Calu3 (cell line): ENCODE results near the gene ZNF79. TPM values are rescaled to one million over a fixed set of nuclear protein-coding genes. Genes with fewer than 3 reads are reported as not detected.

Experiments used
- BruUV-seq: library from RNA; stranded (reverse); fragments of 400-500 nt; replicated peaks from 2 replicates; lab custom pipeline; 2021; lab: Mats Ljungman, UMichigan
- CTCF ChIA-PET: fragments of 300-600 bp; sonication (Branson Sonifier 250); formaldehyde crosslinking; loops from one replicate; lab custom pipeline; 2022; ENCODE audit warnings: antibody characterized with exemption; lab: Charles Lee
- DNase-seq: peaks from one replicate; pipeline ENCODE4 v3.0.0; 2022
- H3K27ac Mint-ChIP-seq: one replicate; pipeline ENCODE4 v1.8.0; 2022; ENCODE audit warnings: mixed read lengths; ENCODE audit not compliant: unreplicated experiment
- H3K27me3 Mint-ChIP-seq: one replicate; pipeline ENCODE4 v1.8.0; 2022; ENCODE audit warnings: mixed read lengths; ENCODE audit not compliant: unreplicated experiment
- H3K36me3 Mint-ChIP-seq: one replicate; pipeline ENCODE4 v1.8.0; 2022; ENCODE audit warnings: mild to moderate bottlenecking, moderate library complexity, mixed read lengths; ENCODE audit not compliant: insufficient read depth, unreplicated experiment
- H3K4me1 Mint-ChIP-seq: one replicate; pipeline ENCODE4 v1.8.0; 2022; ENCODE audit warnings: mild to moderate bottlenecking, low read depth, mixed read lengths; ENCODE audit not compliant: unreplicated experiment
- H3K4me3 Mint-ChIP-seq: one replicate; pipeline ENCODE4 v1.8.0; 2022; ENCODE audit warnings: mild to moderate bottlenecking, low read depth, moderate library complexity, mixed read lengths; ENCODE audit not compliant: unreplicated experiment
- H3K9me3 Mint-ChIP-seq: one replicate; pipeline ENCODE4 v1.8.0; 2022; ENCODE audit warnings: low read depth, mixed read lengths; ENCODE audit not compliant: unreplicated experiment
- CTCF ChIP-seq: fragments of 200-600 bp; IDR thresholded peaks from one replicate; pipeline ENCODE4 v1.8.0; 2022; ENCODE audit warnings: antibody characterized with exemption; ENCODE audit not compliant: unreplicated experiment
- intact Hi-C: fragments of 100-400 bp; cut with micrococcal nuclease; formaldehyde crosslinking; loops from one replicate; pipeline ENCODE4 v1.10.0; 2022; ENCODE audit not compliant: unreplicated experiment
- total RNA-seq: library from RNA; stranded (reverse); gene quantifications from 2 replicates; pipeline ENCODE4 v1.2.3, GENCODE V29; 2022

The ZNF79 gene
- total RNA-seq, 1 experiment from 2014 or later, result 7.0 TPM

GRCh38 chr9:127455324-127455992 is 31.3 kb downstream of the ZNF79 start:
- H3K36me3 Mint-ChIP-seq, result peaks cover 27% of the 10 kb centered on the region
- no peak overlapping the region for H3K27ac Mint-ChIP-seq
- intact Hi-C loops, result no loop called here
- no peaks in the 10 kb centered on the region for H3K4me1 Mint-ChIP-seq
- H3K27me3 Mint-ChIP-seq, result no peaks in the 10 kb centered on the region
- CTCF ChIA-PET, result interaction anchor here (0.6 to 0.8 kb wide), 2 partner anchors 148 to 526 kb away, joined by 3 to 7 read pairs; partner anchors contain the start of gene EEIG1
- peak; percentile 26 for TF ChIP-seq CTCF
- DNase-seq, result peak; percentile 59
- no peaks in the 10 kb centered on the region for H3K9me3 Mint-ChIP-seq
- no peak overlapping the region for H3K4me3 Mint-ChIP-seq
- no TSS peak for BruUV-seq

- H3K9me3 Mint-ChIP-seq, result no peaks in the 10 kb centered on the region
- H3K36me3 Mint-ChIP-seq, result peaks cover 16% of the 10 kb centered on the region
- no peak overlapping the region for H3K4me3 Mint-ChIP-seq
- CTCF ChIA-PET, result no interaction called here
- TF ChIP-seq CTCF, result no peak
- no TSS peak for BruUV-seq
- DNase-seq, result no peak
- H3K27me3 Mint-ChIP-seq, result no peaks in the 10 kb centered on the region
- H3K27ac Mint-ChIP-seq, result no peak overlapping the region
- no peaks in the 10 kb centered on the region for H3K4me1 Mint-ChIP-seq
- intact Hi-C loops, result no loop called here
Measured at GRCh38 chr9:127457191-127457878, 33.2 kb downstream of the ZNF79 start.

- no peak overlapping the region for H3K27ac Mint-ChIP-seq
- H3K4me1 Mint-ChIP-seq, result no peaks in the 10 kb centered on the region
- no peak for TF ChIP-seq CTCF
- intact Hi-C loops, result no loop called here
- no TSS peak for BruUV-seq
- no peaks in the 10 kb centered on the region for H3K9me3 Mint-ChIP-seq
- CTCF ChIA-PET, result no interaction called here
- no peak for DNase-seq
- no peaks in the 10 kb centered on the region for H3K27me3 Mint-ChIP-seq
- H3K36me3 Mint-ChIP-seq, result peaks cover 31% of the 10 kb centered on the region
- H3K4me3 Mint-ChIP-seq, result no peak overlapping the region
Measured at GRCh38 chr9:127458921-127459320, 34.7 kb downstream of the ZNF79 start.

GRCh38 chr9:127463382-127463781 is 39.2 kb downstream of the ZNF79 start:
- BruUV-seq, result no TSS peak
- CTCF ChIA-PET, result interaction anchor here (0.7 kb wide), 1 partner anchor 1710 kb away, joined by 4 read pairs; no protein-coding TSS in a partner anchor
- Mint-ChIP-seq H3K27ac (no peak overlapping the region), H3K27me3 (no peaks in the 10 kb centered on the region), H3K9me3 (no peaks in the 10 kb centered on the region), H3K36me3 (peaks cover 29% of the 10 kb centered on the region), H3K4me1 (peaks cover 9% of the 10 kb centered on the region), H3K4me3 (no peak overlapping the region)
- DNase-seq, result no peak
- TF ChIP-seq CTCF, result no peak
- intact Hi-C loops, result no loop called here
